GM12892 (cell line): ENCODE results near the gene FARP1.

ENCODE experiments used
- POLR2A ChIP-seq: IDR thresholded peaks from 2 replicates; pipeline ENCODE4 v1.6.1; 2011; ENCODE audit warnings: low read depth, low read length, control low read depth
- POLR2AphosphoS5 ChIP-seq: IDR thresholded peaks from 2 replicates; pipeline ENCODE4 v1.6.1; 2011; ENCODE audit warnings: low read depth, low read length, control low read depth

DNA sequence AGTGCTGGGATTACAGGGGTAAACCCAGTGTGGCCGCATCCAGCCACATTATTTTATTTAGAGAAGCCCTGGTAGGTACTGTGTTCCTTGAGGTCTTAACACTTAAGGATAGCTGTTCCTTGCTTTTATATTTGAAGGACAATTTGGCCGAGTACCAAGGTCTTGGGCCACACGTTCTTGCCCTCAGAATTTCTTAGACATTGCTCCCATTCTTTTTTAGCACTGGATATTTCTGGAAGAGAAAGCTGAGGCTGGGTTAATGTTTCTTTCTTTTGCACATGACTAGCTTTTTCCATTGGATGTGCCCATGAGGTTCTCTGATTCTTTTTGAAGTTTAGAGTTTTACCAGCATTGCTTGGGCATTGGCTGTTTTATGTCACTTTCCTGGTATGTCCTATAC, 39.7 kb downstream of the FARP1 start:
- TF ChIP-seq POLR2A = no peak
- TF ChIP-seq POLR2AphosphoS5 = no peak
